HG03064 (cell line): Measurements from ENCODE around the gene SLC26A4.
A peak's percentile ranks its signal among the peaks of the same experiment; 100 is the strongest.
"Not testable (repeated sequence)": the region's sequence is repeated elsewhere in the genome, so short reads cannot be mapped to it uniquely, and the experiment has no call there.

Experiments used
- ATAC-seq: cut with Tn5 transposase; IDR thresholded peaks from one replicate; pipeline ENCODE4 v1.9.1; 2021; ENCODE audit warnings: low read depth; ENCODE audit not compliant: unreplicated experiment

The SLC26A4 gene

DNA sequence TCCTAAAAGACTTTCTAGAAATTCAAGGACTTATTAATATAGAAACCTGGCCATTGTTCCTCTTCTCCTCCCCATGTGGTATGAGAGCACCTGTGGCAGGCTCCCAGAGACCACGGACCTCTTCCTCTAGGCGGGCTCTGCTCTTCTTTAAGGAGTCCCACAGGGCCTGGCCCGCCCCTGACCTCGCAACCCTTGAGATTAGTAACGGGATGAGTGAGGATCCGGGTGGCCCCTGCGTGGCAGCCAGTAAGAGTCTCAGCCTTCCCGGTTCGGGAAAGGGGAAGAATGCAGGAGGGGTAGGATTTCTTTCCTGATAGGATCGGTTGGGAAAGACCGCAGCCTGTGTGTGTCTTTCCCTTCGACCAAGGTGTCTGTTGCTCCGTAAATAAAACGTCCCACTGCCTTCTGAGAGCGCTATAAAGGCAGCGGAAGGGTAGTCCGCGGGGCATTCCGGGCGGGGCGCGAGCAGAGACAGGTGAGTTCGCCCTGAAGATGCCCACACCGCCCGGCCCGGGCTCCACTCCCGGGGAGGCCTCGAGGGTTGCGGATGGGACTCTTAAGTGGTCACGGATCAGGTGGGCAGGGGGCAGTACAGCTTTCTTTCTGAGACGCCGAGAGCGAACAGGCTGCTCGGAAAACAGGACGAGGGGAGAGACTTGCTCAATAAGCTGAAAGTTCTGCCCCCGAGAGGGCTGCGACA lies at the start of gene SLC26A4:
TSS of gene SLC26A4 (plus strand) at position 448 of the 700 bp plus-strand sequence. CDS start 814 bp downstream, outside the sequence.
- peak; percentile 46 for ATAC-seq

DNA sequence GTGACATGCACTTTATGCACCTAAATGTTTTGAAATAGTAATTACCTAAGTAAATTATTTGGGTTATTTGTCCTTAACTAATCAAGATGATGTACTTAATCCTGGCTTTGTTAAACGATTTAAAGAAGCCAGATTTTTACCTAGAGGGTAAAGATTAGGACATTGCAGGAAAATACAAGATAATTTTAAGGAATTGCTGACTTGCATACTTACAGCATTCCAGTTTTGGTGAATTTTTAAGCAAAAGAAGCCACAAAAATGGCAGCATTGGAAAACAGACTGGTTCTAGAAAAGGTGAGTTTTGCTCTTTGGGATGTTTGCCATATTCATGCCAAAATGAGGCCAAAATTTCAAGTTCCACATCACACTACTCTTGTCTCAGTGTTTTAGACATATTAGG lies 47.2 kb upstream of the SLC26A4 start:
- no peak for ATAC-seq

DNA sequence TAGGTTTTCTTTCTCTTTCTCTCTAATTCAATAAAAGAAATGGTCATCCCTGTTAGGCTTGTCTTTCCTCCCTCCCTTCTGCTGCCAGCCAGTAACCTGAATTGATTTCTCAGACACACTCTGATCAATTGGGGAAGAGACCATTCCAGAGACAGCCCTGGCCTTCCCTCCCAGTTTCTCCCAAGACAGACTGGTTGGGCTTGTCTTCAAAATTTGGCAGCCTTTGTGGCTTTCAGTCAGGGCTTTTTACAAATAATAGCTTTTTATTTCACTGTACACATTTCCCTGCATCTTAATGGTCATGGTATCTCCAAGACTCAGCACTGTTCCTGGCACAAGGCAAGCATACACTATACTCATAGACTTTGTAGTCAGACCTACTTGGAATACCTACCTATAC lies 46.7 kb upstream of the SLC26A4 start:
- no peak for ATAC-seq

DNA sequence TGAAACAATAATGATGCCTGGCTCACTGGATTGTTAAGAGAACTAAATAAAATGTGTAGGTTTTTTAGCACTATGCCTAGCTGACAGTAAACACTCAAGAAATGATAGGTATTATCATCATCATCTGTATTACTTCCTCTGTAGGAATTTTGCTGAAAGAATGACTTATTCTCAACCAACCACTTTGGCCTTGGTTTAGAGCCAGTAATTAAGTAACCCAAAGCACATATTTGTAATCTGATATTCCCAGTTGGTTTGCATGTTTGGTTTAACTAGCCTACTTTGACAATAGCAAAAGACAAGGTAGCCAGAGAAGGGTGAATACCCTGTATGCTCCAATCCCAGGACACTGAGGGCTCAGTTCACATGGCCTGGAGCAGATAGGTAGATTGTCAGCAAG lies 46.2 kb upstream of the SLC26A4 start:
- ATAC-seq: no peak

DNA sequence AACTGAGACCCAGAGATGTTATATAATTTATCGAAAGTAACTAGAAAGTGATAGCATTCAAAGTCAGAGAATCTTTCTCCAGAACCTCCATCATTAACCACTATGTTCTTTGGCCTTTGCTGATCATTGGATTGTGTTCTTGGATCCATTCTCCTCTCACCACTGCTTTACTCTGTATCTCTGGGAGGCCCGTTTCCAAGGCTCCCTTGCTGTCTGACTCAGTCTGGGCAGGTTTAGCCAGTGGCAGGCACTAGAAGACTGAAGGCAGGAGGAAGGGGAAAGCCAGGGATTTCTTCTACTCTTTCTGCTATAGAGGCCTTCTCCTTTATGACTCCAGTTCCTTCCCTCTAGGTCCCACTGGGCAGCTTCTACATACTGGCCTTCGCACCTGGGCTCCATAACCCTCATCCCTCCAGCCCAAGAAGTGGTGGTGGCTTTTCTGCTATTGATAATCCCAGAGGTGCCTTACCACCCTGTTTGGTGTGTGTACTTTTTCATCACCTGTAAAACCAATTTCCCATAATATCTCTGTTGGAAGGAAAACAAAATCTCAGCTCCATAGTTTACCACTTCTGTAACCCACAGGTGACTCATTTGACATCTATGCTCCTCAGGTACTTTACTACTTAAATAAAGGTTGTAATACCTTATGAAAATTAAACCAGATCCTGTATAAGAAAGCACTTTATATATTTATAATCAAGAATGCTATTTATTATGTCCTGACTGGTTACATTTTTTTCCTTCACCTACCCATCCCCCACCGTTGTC lies 44.5 kb upstream of the SLC26A4 start:
- no peak for ATAC-seq

DNA sequence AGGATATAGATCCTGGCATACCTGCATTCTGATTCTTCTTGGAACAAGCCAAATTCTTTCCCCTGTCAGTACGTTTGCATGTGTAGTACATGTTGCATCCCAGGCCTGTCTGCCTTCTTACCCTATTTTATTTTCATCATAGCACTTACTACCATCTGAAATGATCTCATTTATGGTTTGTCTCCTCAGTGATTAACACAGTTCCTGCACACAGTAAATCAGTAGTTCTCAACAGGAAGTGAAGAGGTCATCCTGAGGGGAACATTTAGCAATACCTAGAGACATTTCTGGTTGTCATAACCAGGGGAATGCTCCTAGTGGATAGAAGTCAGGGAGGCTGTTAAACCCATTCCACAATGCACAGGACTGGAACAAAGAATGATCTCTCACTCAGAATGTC lies 38.2 kb upstream of the SLC26A4 start:
- ATAC-seq: no peak

DNA sequence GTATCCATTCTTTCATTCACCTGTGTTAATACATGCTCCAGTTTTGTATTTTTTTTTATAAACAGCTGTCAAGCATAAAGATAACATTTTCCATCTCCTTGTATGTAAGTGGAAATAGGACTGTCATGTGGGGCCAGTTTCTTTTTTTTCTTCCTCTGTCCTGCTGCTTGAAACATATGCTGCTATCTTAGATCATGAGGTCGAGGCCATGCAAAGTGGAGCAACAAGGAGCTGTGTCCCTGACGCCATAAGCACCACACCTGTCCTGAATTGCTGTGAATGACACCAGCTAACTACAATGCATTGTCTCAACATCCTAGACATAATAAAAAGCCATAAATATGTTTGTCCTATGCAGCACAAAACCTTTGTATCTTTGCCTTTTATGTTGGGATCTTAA lies 37.7 kb upstream of the SLC26A4 start:
- ATAC-seq: no peak

DNA sequence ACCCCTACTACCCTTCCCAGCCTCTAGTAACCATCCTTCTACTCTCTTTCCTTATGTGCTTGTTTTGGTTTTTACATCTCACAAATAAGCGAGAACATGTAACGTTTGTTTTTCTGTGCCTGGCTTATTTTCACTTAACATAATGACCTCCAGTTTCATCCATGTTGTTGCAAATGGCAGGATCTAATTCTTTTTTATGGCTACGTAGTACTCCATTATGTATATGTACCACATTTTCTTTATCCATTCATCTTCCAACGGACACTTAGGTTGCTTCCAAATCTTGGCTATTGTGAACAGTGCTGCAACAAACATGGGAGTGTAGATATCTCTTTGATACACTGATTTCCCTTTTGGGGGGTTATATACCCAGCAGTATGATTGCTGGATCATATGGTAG lies 33.6 kb upstream of the SLC26A4 start:
- ATAC-seq: no peak

DNA sequence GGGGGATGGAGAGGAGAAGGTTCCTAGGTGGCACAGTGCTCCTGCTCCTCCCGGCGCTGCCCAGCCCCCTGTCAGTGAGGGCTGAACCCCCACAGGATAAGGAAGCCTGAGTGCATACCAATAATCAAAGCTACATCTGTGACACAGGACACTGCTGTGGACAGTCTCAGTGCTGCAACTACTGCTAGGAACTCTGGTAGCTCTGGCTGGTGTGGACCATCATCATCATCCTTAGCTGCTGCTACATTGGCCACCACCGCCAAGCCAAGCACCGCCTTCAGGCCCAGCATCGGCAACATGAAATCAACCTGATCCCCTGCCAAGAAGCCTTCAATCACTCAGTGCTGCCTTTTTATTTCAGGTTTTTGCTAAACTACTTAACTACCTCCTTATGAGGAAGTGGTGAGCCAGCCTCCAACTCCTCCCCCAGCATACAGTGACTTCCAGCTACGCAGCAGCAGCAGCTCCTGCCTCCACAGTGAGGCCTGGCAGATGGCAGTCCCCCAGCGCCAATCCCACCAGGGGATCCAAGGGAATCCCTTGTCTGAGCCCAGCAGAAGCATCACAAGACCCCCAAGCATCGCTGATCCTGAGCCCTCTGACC lies 32.1 kb upstream of the SLC26A4 start:
- ATAC-seq: no peak

DNA sequence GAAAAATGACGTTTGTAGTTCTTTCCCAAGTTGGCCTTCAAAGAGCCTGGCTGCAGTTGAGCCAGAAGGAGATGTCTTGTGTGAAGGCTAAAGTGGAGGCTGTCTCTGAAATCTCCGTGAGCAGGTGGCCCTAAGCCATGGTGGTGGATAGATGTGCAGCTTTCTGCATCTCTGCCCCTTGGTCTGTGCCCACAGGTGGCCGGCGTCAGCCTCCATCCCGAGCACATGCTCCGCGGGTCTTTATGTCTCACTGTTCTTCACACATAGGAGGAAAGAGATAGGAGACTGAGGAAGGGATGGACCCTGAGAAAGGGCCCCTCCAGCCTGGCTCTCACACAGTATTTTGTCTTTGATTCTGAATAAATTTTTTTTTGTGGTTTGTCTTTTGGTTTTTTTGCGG lies 30.3 kb upstream of the SLC26A4 start:
- no peak for ATAC-seq

DNA sequence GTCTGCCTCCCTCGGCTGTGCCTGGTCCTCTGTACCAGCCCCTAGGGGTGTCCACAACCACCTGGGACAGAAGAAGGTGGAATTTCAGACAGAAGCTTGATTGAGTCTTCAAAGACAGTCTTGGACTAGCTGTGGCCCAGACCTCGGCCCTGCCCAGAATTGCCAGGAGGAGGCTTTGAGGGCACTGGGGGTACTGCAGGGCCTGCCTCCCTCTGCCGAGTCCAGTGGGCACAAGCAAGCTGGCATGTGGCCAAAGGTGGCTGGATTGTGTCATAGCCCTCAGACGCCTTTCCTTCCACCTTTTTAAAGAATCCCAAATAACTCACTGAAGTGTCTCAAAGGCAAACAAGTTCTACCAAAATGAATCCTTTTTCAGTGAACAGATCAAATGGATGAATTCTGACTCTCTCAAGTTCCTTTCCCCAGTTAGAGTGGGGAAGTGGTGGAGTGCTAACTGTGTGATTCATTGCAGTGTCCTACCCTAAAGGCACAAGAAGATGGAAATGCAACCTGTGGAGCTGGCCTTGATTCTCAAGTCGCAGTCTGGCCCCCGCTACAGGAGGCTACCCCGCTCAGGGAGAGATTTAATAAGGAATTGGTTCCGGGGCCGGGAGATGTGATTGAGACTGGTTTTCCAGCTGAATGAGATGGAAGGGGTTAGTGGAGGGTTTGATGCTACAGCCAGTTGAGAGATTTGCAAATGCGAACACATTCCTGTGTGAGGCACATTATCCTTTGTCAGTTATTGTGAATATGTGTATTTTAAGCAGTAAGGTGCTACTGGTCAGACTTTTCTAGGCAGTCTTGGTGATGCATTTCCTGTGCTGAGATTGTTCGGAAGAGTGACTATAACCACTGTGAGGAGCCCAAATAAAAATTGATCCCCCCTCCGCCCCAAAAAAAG lies 28.8 kb upstream of the SLC26A4 start:
- no peak for ATAC-seq

DNA sequence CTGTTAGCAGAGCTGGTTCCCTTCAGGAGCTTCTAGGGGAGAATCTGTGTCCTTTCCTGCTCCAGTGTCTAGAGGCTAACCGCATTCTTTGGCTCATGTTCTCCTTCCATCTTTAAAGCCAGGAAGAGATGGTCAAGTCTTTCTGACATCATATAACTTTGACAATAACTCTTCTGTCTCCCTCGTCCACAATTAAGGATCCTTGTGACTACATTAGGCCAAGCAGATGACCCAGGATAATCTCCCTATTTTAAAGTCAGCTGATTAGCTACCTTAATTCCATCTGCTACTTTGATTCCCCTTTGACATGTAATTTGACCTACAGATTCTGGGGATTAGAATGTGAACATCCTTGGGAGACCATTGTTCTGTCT lies 28.1 kb upstream of the SLC26A4 start:
- no peak for ATAC-seq

DNA sequence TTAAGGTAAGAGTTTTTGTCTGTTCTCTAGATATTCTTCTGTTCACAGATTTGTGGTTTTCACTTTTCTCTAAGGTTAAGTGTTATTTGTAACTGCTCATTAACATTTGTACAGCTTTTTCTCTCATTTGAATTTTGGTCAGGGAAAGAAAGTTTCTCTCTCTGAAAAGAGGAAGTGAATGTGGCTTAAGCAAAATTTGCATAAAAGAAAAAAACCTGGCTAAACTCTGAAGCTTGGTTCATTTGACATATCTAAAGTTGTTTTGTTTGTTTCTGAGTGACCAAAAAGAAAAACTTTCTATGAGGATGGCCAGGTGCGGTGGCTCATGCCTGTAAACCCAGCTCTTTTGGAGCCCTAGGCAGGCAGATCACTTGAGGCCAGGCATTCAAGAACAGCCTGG lies 22.0 kb upstream of the SLC26A4 start:
- ATAC-seq: peak; percentile 93

DNA sequence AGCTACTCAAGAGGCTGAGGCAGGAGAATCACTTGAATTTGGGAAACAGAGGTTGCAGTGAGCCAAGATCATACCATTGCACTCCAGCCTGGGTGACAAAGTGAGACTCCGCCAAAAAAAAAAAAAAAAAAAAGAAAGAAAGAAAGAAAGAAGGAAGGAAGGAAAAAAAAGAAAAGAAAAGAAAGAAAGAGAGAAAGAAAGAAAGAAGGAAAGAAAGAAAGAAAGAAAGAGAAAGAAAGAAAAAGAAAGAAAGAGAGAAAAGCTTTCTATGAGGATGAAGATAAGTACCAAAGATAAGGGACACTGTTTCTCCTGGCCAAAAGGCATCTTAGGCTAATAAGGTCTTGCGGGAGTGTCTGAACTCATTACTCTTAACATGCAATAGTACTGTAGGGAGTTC lies 21.6 kb upstream of the SLC26A4 start:
- ATAC-seq: not testable (repeated sequence)

DNA sequence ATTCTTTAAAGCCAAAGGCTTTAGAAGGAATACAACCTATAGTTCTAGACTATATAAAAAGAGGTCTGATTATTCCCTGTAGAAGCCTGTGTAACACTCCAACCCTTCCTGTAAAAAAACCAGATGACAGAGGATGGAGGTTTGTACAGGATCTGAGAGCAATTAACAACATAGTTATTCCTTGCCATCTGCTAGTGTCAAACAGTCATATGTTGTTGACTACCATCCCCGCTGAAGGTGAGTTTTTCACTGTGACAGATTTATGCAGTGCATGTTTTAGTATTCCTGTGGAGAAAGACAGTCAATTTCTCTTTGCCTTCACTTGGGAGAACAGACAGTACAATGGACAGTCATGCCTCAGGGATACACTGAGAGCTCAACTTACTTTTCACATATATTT lies 19.0 kb upstream of the SLC26A4 start:
- ATAC-seq: no peak

DNA sequence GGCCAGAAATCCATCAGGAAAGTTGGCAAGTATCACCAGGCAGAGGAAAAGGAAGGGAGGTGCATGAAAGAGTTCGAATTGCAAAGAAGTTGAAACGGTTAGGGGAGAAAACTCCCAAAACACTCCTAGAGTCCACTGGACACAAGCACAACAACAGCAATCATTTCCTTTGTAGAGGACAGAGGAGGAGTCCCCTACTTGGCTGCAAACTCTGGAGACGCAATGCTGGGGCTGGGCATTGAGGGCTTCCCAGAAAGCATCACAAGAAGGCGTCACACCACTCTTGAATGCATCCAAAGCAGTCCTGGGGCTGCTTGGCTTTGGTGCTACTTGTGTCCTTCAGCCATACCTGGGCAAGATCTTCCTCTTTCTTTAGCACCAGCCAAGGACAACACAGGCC lies 18.1 kb upstream of the SLC26A4 start:
- no peak for ATAC-seq

DNA sequence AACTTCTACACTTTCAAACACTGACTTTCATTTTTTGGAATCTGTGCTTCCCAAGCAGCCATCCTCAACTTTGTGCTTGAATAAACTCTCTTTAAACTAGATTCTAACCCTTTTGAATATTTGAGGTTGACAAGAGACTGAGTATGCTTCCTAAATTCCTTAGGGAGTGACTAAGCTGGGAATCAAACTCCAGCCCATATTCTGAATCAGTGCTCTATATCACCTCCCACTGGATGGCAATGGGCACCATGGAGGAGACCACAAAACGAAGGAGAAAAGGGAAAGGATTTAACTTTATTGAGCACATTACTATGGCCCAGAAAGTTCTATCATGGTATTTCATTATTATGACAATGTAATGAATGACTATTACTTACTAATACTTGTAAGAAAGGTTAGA lies 17.2 kb upstream of the SLC26A4 start:
- ATAC-seq: no peak

DNA sequence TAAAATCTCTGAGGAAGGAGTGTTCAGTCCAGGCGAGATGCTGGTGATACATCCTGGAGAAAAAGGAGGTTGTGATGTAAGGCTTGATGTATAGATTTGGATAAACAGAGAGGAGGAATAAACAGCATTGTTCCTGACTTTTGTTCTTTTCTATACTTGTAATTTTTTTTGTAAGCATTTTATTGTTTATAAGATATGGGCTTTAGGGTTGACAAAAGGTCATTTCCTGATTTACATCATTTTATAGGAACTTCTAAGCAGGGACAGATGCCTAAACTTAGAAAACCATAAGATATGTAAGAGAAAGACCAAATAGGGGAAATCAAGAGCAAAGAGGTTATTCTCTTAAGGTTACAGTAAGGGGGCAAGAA lies 16.7 kb upstream of the SLC26A4 start:
- ATAC-seq: no peak

DNA sequence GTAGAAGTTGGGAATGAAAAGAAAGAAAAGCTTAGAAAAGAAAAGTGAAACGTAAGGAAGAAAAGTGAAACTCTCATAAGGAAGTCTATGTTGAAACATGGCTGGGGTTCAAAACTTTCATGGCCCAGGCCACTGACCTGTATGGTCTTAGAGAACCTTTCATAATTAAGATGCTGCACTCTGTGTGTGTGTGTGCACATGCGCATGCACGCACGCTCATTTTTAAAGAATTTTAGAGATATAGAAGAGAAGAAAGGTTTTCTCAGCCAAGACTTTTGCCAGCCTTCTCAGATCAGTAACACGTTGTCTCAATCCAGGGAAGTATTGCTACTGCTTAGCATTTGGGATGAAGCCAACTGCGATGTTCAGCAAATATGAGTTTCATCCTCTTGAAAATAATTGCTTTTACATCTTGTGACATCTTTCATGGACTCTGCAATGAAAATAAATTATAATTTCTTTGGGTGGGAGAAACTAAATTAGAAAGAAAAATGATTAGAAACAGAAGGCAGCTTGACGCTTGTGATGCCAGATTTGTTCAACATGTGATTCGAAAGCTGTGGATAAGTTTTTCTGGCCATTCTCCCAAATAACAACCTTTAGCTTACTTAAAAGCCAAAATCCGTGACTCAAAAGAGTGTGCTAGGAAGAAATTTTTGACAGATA lies 16.2 kb upstream of the SLC26A4 start:
- no peak for ATAC-seq

DNA sequence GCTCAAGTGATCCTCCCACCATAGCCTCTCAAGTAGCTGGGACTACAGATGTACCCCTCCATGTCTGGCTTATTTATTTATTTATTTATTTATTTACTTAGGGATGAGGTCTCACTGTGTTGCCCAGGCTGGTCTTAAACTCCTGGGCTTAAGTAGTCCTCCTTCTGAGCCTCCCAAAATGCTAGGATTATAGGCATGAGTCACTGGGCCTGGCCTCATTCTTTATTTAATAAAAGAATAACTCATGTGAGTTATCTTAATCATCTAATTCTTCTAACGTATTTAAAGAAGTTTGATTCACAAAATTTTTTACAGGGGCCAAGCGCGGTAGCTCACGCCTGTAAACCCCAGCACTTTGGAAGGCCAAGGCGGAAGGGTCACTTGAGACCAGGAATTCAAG lies 8.0 kb upstream of the SLC26A4 start:
- ATAC-seq: no peak
